ENCODE results near the gene FBXW7. TPM values are rescaled to one million over a fixed set of nuclear protein-coding genes. Genes with fewer than 3 reads are reported as not detected.
"Not testable (repeated sequence)": the region's sequence is repeated elsewhere in the genome, so short reads cannot be mapped to it uniquely, and the experiment has no call there.

FBXW7 gene
- total and polyA plus RNA-seq, 12 donors = 12.1 to 87.6 (median 66.8) TPM

GRCh38 chr4:152556834-152557233 lies 20.9 kb upstream of the FBXW7 start:
- intact Hi-C loops (cut with DNase I) = no loop called here
- 83 to 92% methylated on average over 3 of the region's 3 CpGs for WGBS, 2 donors
- no peak overlapping the region for H3K27ac ChIP-seq
- no peaks in the 10 kb centered on the region for H3K27me3 ChIP-seq
- no peak for DNase-seq
- H3K4me1 ChIP-seq = peaks cover 0 to 3% (median 0%) of the 10 kb centered on the region in 9 donors
- no peak for ATAC-seq
- no peaks in the 10 kb centered on the region for H3K9me3 ChIP-seq
- TF ChIP-seq CTCF (IDR thresholded peaks at IDR 0.05) = no peak
- no peak overlapping the region for H3K4me3 ChIP-seq
- H3K36me3 ChIP-seq = no peaks in the 10 kb centered on the region

GRCh38 chr4:152556283-152556682 lies 20.4 kb upstream of the FBXW7 start:
- ATAC-seq (no peak), DNase-seq (no peak)
- intact Hi-C loops (cut with DNase I) = no loop called here
- peaks cover 0 to 3% (median 0%) of the 10 kb centered on the region in 9 donors for H3K4me1 ChIP-seq
- H3K9me3 ChIP-seq = no peaks in the 10 kb centered on the region
- H3K27ac ChIP-seq = no peak overlapping the region
- no peaks in the 10 kb centered on the region for H3K27me3 ChIP-seq
- no peak for TF ChIP-seq CTCF (IDR thresholded peaks at IDR 0.05)
- WGBS, 2 donors = 89 to 96% methylated on average over 5 of the region's 5 CpGs
- no peak overlapping the region for H3K4me3 ChIP-seq
- H3K36me3 ChIP-seq = no peaks in the 10 kb centered on the region

GRCh38 chr4:152554742-152555141 lies 18.9 kb upstream of the FBXW7 start:
- no peak for TF ChIP-seq CTCF (IDR thresholded peaks at IDR 0.05)
- ATAC-seq = no peak

GRCh38 chr4:152550687-152551086 lies 14.8 kb upstream of the FBXW7 start:
- ATAC-seq; DNase-seq; H3K36me3 ChIP-seq; intact Hi-C loops (cut with DNase I); H3K27me3 ChIP-seq; H3K9me3 ChIP-seq; H3K27ac ChIP-seq; H3K4me3 ChIP-seq; H3K4me1 ChIP-seq: not testable (repeated sequence)
- WGBS, 2 donors = 93 to 94% methylated on average over 2 of the region's 2 CpGs

More at GRCh38 chr4:152554742-152555141, 18.9 kb upstream of the FBXW7 start:
- no peaks in the 10 kb centered on the region for H3K36me3 ChIP-seq
- 94 to 95% methylated on average over 2 of the region's 2 CpGs for WGBS, 2 donors
- intact Hi-C loops (cut with DNase I) = no loop called here
- H3K9me3 ChIP-seq = no peaks in the 10 kb centered on the region
- no peaks in the 10 kb centered on the region for H3K27me3 ChIP-seq
- peaks cover 0 to 3% (median 0%) of the 10 kb centered on the region in 9 donors for H3K4me1 ChIP-seq
- H3K4me3 ChIP-seq = no peak overlapping the region
- no peak for DNase-seq
- peak overlapping the region in 1 of 10 donors; percentile 69 for H3K27ac ChIP-seq

- Histone ChIP-seq H3K4me3 (no peak overlapping the region), H3K27me3 (no peaks in the 10 kb centered on the region), H3K4me1 (no peaks in the 10 kb centered on the region), H3K9me3 (peaks cover 0 to 3% (median 0%) of the 10 kb centered on the region in 11 donors), H3K27ac (no peak overlapping the region), H3K36me3 (peaks cover 0 to 4% (median 0%) of the 10 kb centered on the region in 9 donors)
- ATAC-seq = no peak
- DNase-seq = no peak
- TF ChIP-seq CTCF (IDR thresholded peaks at IDR 0.05) = no peak
- intact Hi-C loops (cut with DNase I) = no loop called here
- 88 to 92% methylated on average over 2 of the region's 2 CpGs for WGBS, 2 donors
Observed at GRCh38 chr4:152545088-152545487, 9.2 kb upstream of the FBXW7 start.

- H3K4me3 ChIP-seq; H3K9me3 ChIP-seq; H3K4me1 ChIP-seq; H3K27ac ChIP-seq; ATAC-seq; H3K27me3 ChIP-seq; intact Hi-C loops (cut with DNase I); DNase-seq; H3K36me3 ChIP-seq: not testable (repeated sequence)
- 94 to 95% methylated on average over 8 of the region's 8 CpGs for WGBS, 2 donors
Observed at GRCh38 chr4:152544533-152544932, 8.6 kb upstream of the FBXW7 start.
